ENCODE results near the gene PPM1L.
A peak's percentile ranks its signal among the peaks of the same experiment; 100 is the strongest.

PPM1L gene

GRCh38 chr3:160748787-160749186 is 7.2 kb upstream of the PPM1L start:
- no peak for FAIRE-seq
- DNase-seq (ENCODE audit: insufficient read length, low spot score): no peak
- TF ChIP-seq CTCF (IDR thresholded peaks at IDR 0.05; ENCODE audit: insufficient read depth, missing control alignments): no peak

- no peak for DNase-seq (ENCODE audit: insufficient read length, low spot score)
- no peak for TF ChIP-seq CTCF (IDR thresholded peaks at IDR 0.05; ENCODE audit: insufficient read depth, missing control alignments)
- no peak for FAIRE-seq
Observed at GRCh38 chr3:160753953-160754352, 2.1 kb upstream of the PPM1L start.

- TF ChIP-seq CTCF (IDR thresholded peaks at IDR 0.05; ENCODE audit: insufficient read depth, missing control alignments): no peak
- FAIRE-seq: no peak
- no peak for DNase-seq (ENCODE audit: insufficient read length, low spot score)
Observed at GRCh38 chr3:160754371-160754854, 1.6 kb upstream of the PPM1L start.

GRCh38 chr3:160754855-160755747 is 930 bp upstream of the PPM1L start:
- FAIRE-seq (no peak), DNase-seq (ENCODE audit: insufficient read length, low spot score) (peak; percentile 36)
- no peak for TF ChIP-seq CTCF (IDR thresholded peaks at IDR 0.05; ENCODE audit: insufficient read depth, missing control alignments)

- no peak for TF ChIP-seq CTCF (IDR thresholded peaks at IDR 0.05; ENCODE audit: insufficient read depth, missing control alignments)
- FAIRE-seq (no peak), DNase-seq (ENCODE audit: insufficient read length, low spot score) (no peak)
Observed at GRCh38 chr3:160757233-160758106, 1.4 kb downstream of the PPM1L start.

- no peak for FAIRE-seq
Observed at GRCh38 chr3:160758929-160759577, 3.0 kb downstream of the PPM1L start.

More at GRCh38 chr3:160758929-160759577, 3.0 kb downstream of the PPM1L start:
- DNase-seq (ENCODE audit: insufficient read length, low spot score): no peak
- TF ChIP-seq CTCF (IDR thresholded peaks at IDR 0.05; ENCODE audit: insufficient read depth, missing control alignments): peak; percentile 11
